Stimulated activated CD4-positive, alpha-beta T cell treated with anti-CD3 and anti-CD28 coated beads, TNF-alpha, amount 100 ng/mL, for 4 hours (primary cell): ENCODE results near the gene PAK5.
"Not testable (repeated sequence)": the region's sequence is repeated elsewhere in the genome, so short reads cannot be mapped to it uniquely, and the experiment has no call there.

Source experiments
- DNase-seq, 3 experiments: peaks; one replicate each; pipeline ENCODE4 v3.0.0-alpha.2; 2020; ENCODE audit warnings: low read depth in 3 of 3

PAK5 gene

GRCh38 chr20:9685011-9685410, 153.9 kb downstream of the PAK5 start:
- DNase-seq, result no peak

GRCh38 chr20:9677100-9677623, 161.7 kb downstream of the PAK5 start:
- no peak for DNase-seq

GRCh38 chr20:9672981-9673380, 165.9 kb downstream of the PAK5 start:
- DNase-seq, result no peak

GRCh38 chr20:9672027-9672426, 166.8 kb downstream of the PAK5 start:
- no peak for DNase-seq

GRCh38 chr20:9668381-9668780, 170.5 kb downstream of the PAK5 start:
- DNase-seq, result no peak

GRCh38 chr20:9663423-9663822, 175.5 kb downstream of the PAK5 start:
- no peak for DNase-seq

DNA sequence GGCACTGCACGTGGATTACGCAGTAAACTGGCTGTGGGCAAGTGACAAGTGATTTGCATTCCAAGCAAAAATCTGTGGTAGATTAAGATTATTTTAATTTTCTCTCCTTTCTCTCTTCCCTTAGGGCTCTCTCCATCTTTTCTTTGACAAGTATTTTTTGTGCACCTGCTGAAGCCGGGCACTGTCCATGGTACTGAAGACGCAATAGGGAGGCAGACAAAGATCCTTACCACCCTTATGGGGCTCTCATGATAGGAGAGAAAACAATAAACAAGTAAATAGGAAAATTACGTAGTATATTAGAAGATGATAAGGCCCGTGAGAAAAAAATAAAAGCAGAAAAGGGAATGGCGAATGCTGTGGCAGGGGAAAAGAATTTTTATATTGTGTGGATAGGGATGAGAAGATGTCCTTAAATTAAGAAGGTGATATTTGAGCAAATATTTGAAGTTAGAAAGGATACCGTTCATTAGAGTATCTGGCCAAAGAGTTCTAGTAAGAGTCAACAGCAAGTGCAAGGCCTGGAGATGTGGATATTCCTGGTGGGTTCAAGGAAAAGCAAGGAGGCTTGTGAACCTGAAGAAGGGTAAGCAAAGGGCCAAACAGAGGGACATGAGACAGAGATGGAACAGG, 178.5 kb downstream of the PAK5 start:
- no peak for DNase-seq

DNA sequence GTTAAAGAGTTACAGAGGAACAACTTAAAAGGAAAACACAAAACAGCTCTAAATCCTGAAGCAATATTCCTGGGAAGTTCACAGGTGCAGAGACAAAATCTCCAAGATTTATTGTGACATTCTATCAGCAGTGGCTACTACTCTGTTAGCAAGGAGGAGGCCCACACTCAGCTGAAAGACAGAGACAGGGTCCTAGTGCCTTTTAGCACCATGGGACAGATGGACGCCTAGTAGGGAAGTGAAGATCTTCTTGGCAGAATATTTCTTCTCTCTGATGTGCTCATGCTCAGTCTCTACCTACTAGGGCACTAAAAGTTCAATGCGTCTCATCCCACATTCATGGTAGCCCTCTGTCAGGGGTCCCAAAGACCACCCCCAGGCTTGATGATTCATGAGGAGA, 191.1 kb downstream of the PAK5 start:
- DNase-seq, result no peak

DNA sequence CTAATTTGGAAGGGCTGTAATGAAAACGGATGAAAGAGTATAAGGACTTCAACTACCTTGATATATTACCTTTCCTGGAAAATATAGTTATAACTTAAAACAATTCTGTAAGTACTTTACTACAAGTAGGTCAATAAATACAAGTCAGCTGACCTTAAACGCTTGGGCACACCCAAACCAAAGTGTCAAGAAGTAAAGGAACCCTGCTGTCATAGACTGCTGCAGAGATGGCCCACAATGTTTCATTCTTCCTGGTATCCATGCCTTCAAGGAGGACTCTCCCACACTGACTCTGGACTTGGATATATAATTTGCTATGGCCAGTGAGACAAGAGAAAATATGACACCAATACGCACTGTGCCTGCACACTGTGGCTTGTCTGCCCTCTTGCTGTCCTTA, 192.5 kb downstream of the PAK5 start:
- no peak for DNase-seq

DNA sequence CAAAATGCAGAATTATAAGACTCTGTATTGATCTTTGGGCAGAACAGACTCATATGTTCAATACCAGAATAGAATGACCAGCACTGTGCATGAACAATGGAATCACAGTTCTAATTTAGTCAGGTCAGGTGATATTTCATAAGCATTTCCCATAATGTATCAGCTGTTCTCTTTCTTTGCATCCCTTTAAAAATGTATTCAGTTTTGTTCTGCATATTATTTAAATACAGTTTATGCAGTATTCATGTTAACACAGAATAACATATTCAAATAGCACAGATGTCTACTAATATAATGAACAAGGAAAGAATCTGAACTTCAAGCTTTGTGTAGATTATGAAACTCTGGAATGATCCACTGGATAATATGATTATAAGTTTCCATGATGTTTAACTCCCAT, 196.0 kb downstream of the PAK5 start:
- no peak for DNase-seq

DNA sequence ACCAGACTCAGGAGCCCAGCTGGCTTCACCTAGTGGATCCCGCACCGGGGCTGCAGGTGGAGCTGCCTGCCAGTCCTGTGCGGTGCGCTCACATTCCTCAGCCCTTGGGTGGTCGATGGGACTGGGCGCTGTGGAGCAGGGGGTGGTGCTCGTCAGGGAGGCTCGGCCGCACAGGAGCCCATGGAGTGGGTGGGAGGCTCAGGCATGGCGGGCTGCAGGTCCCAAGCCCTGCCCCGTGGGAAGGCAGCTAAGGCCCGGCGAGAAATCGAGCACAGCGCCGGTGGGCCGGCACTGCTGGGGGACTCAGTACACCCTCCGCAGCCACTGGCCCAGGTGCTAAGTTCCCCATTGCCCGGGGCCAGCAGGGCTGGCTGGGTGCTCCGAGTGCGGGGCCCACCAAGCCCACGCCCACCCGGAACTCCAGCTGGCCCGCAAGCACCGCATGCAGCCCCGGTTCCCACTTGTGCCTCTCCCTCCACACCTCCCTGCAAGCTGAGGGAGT, 197.3 kb downstream of the PAK5 start:
- not testable (repeated sequence) for DNase-seq

- no peak for DNase-seq
These were observed 201.0 kb downstream of the PAK5 start for GRCh38 chr20:9637889-9638288.

GRCh38 chr20:9635750-9636149, 203.1 kb downstream of the PAK5 start:
- no peak for DNase-seq

DNA sequence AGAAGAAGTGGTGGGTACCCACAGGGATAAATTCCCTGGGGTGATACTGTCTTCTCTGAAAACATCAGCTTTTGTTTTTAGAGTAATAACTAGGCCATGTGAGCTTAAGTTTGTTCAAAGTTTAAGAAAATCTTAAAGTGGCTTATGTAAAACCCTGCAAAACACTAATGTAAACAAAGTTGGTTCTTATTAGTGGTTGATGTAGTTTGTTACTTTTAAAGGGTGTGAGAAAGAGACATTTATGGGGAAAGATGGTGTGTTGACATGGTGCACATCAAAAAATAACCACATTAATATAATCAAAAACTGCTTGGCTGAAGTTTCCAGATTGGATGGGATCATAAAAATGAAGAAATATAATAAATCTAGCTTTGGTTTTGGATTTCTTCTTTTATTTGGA, 204.5 kb downstream of the PAK5 start:
- DNase-seq, result no peak

- no peak for DNase-seq
These were observed 205.9 kb downstream of the PAK5 start for GRCh38 chr20:9632991-9633390.

DNA sequence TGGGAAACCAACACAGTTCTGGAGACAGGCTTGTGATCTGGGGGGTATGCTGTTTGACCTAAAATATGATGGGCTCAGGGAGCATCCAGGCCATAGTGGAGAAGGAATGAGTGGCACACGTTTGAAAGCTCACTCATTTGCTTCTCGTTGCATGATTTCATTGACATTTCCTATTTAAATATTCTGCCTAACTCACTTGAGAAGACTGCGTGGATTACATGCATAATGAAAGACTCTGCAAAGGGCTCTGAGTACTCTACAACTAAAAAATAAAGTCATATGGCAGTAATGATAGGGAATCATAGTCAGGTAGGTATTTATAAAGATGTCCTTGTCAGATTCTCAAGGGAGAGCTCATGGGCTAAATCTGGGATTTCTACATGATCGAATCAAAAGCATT, 206.6 kb downstream of the PAK5 start:
- no peak for DNase-seq

DNA sequence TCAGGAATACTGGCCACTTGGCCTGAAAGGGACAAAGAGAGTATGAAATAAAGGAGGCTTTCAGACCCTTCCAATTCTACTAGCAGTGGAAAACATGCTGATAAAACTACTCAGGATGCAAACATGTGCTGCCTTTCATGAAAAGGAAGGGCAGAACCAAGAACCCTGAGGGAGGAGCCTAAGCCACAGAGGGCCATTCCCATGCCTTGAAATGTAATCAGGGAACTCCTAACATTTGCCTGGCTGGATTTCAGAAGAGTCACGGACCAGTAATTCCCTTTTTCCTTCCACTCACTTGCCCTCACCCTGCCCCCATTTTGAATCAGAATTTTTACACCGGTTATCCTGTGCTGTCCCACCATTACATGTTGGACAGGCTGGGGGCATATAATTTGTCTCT, 208.3 kb downstream of the PAK5 start:
- DNase-seq, result no peak

- DNase-seq, result no peak
These were observed 209.0 kb downstream of the PAK5 start for GRCh38 chr20:9629831-9630230.

DNA sequence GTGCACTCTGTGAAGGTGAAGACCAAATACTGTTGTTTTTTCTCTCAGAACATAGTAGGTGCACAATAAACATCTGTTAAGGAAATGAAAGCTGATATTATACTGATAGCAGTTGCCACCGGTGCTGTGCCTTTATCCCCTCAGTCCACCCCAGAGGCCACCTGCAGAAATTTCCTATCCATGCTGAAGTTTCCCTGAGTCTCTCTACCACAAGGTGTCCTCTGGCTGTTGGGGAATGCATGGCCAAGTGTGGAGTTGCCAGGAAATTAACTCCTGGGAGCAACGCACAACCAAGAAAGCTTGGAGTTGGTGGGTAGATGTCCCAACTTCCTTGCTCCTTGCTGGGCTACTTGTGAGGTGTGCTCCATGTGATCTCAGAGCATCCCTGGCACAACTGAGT, 210.3 kb downstream of the PAK5 start:
- no peak for DNase-seq

GRCh38 chr20:9628141-9628540, 210.7 kb downstream of the PAK5 start:
- DNase-seq, result no peak

DNA sequence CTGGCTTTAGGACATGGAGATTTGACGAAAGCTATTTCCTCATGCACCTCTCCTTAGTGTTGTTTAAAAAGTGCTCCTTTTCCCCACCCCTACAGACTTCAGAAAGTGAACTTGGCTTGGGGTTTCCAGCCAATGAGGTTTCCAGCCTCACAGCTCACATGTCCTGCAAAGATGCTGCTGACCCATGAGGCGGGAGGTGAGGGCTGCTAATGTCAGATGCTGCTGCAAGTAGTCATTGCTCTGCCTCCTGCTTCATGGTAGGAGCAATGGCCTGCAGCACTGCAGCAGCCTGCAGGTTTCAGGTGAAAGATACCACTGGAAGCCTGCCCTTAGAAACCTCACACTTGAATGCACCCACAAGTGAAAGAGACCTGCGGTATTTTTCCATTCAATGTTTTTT, 211.7 kb downstream of the PAK5 start:
- no peak for DNase-seq

DNA sequence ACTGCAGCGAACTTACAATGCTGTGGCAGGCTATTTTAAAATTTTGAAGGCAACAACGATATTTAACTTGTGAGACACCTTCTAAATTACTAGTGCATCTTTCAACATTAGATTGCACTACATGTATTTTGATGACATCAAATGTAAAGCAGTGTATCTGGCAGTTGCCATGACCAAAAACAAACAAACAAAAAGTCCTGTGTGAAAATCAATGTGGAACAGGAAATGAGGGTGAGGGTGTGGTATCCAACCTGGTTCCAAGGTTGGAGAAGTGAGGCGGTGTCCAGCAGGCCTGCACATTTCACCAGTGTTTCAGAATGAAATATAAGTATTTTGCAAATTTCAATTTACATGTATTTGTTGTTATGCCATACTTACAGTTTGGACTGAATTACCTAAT, 212.5 kb downstream of the PAK5 start:
- DNase-seq, result no peak

GRCh38 chr20:9617940-9618339, 220.9 kb downstream of the PAK5 start:
- no peak for DNase-seq
